Measurements from ENCODE around the gene SH3RF3.

GRCh38 chr2:109144721-109145120, 15.7 kb downstream of the SH3RF3 start:
- TF ChIP-seq CTCF (optimal IDR thresholded peaks at IDR 0.05 in 1 of 3, IDR thresholded peaks at IDR 0.05 in 1 of 3, conservative IDR thresholded peaks at IDR 0.05 in 1 of 3; ENCODE audit: extremely low read depth in 1 of 3, insufficient read depth in 2 of 3, low read length in 3 of 3) (no peak), EZH2 (IDR thresholded peaks at IDR 0.05; ENCODE audit: low read length) (no peak)

Data from keratinocyte (primary cell).